A673 (cell line): ENCODE results near the gene SSH2.

Experiments used
- CTCF ChIP-seq: fragments of 300-800, 200-600 bp; sonication (generic); conservative IDR thresholded peaks from 2 replicates; pipeline ENCODE4 v1.5.1; 2017; ENCODE audit warnings: low read depth, mild to moderate bottlenecking, antibody characterized with exemption, low read length, moderate library complexity, mixed read lengths
- EZH2 ChIP-seq: fragments of 200-600 bp; sonication (generic); IDR thresholded peaks from 2 replicates; pipeline ENCODE4 v1.6.1; 2017; ENCODE audit warnings: borderline replicate concordance, low read depth, mild to moderate bottlenecking, mixed read lengths, antibody characterized with exemption, low read length; ENCODE audit not compliant: poor library complexity, severe bottlenecking

- no peak for TF ChIP-seq CTCF
- no peak for TF ChIP-seq EZH2
Measured at GRCh38 chr17:29771546-29771945, 158.5 kb downstream of the SSH2 start.
